SK-N-SH (cell line): Measurements from ENCODE around the gene APP. TPM values are rescaled to one million over a fixed set of nuclear protein-coding genes. Genes with fewer than 3 reads are reported as not detected.
A peak's percentile ranks its signal among the peaks of the same experiment; 100 is the strongest.

Experiments
- CTCF ChIA-PET: fragments of 300-600, 350-600 bp; formaldehyde crosslinking; extraction: SDS; loops from one replicate; lab custom pipeline; 2021; lab: Yijun Ruan, JAX
- POLR2A ChIA-PET: fragments of 350-600 bp; sonication (Branson Sonifier 250); formaldehyde crosslinking; extraction: SDS; loops from one replicate; lab custom pipeline; 2020; ENCODE audit warnings: antibody characterized with exemption, inconsistent platforms; lab: Yijun Ruan, JAX
- DNase-seq: peaks from one replicate; pipeline ENCODE4 v3.0.0; 2012
- H2AFZ ChIP-seq: fragments of 200-600 bp; sonication (generic); 2 replicates; pipeline ENCODE4 v1.8.1; 2016; ENCODE audit warnings: antibody characterized with exemption, mild to moderate bottlenecking, low read depth
- H3F3A ChIP-seq: fragments of 200-600 bp; sonication (generic); replicated peaks from 2 replicates; pipeline ENCODE3; 2016; ENCODE audit warnings: antibody characterized with exemption, mild to moderate bottlenecking; ENCODE audit not compliant: insufficient read depth
- H3K27ac ChIP-seq, 2 experiments: fragments of 200-500 bp in 1 of 2; fragments of 200-600 bp in 1 of 2; sonication (Bioruptor generic) in 1 of 2; sonication (generic), shearing (Covaris generic) in 1 of 2; 2 replicates each; pipeline versions ENCODE4 v1.5.1 to v1.6.1; 2014 to 2016; ENCODE audit warnings: low read depth in 2 of 2, inconsistent platforms in 1 of 2, low read length in 1 of 2, mild to moderate bottlenecking in 1 of 2, mixed read lengths in 1 of 2
- H3K27me3 ChIP-seq: fragments of 200-600 bp; sonication (generic), shearing (Covaris generic); 2 replicates; pipeline ENCODE4 v1.6.1; 2016; ENCODE audit warnings: mixed run types; ENCODE audit not compliant: insufficient read depth
- H3K36me3 ChIP-seq, 2 experiments: fragments of 200-500 bp in 1 of 2; fragments of 200-600 bp in 1 of 2; sonication (Bioruptor generic) in 1 of 2; sonication (generic) in 1 of 2; replicated peaks in 1 of 2; 2 replicates each; pipeline versions ENCODE3 to v1.5.1; 2014 to 2016; ENCODE audit warnings: low read length in 1 of 2, mild to moderate bottlenecking in 1 of 2; ENCODE audit not compliant: insufficient read depth in 2 of 2, control insufficient read depth in 1 of 2
- H3K4me1 ChIP-seq, 2 experiments: fragments of 200-500 bp in 1 of 2; fragments of 200-600 bp in 1 of 2; sonication (Bioruptor generic) in 1 of 2; sonication (generic), shearing (Covaris generic) in 1 of 2; 2 replicates each; pipeline versions ENCODE4 v1.5.1 to v1.6.1; 2014 to 2016; ENCODE audit warnings: low read depth in 1 of 2, low read length in 1 of 2, mixed run types in 1 of 2; ENCODE audit not compliant: insufficient read depth in 2 of 2, control insufficient read depth in 1 of 2
- H3K4me2 ChIP-seq: fragments of 200-600 bp; sonication (generic), shearing (Covaris generic); 2 replicates; pipeline ENCODE4 v1.6.1; 2017; ENCODE audit warnings: mixed run types
- H3K4me3 ChIP-seq, 2 experiments: fragments of 200-500 bp in 1 of 2; fragments of 200-600 bp in 1 of 2; sonication (Bioruptor generic) in 1 of 2; sonication (generic), shearing (Covaris generic) in 1 of 2; 2 replicates each; pipeline versions ENCODE4 v1.5.1 to v1.8.1; 2014 to 2016; ENCODE audit warnings: low read depth in 2 of 2, inconsistent platforms in 1 of 2, low read length in 1 of 2, mild to moderate bottlenecking in 1 of 2, mixed read lengths in 1 of 2, moderate library complexity in 1 of 2
- H3K79me2 ChIP-seq: fragments of 200-600 bp; sonication (generic); 2 replicates; pipeline ENCODE4 v1.8.1; 2017; ENCODE audit warnings: mild to moderate bottlenecking; ENCODE audit not compliant: insufficient read depth
- H3K9ac ChIP-seq: fragments of 200-600 bp; sonication (generic); 2 replicates; pipeline ENCODE4 v1.6.1; 2017; ENCODE audit warnings: mixed run types
- H3K9me2 ChIP-seq: fragments of 200-600 bp; sonication (generic); 2 replicates; pipeline ENCODE4 v1.6.1; 2017; ENCODE audit warnings: mixed run types
- H3K9me3 ChIP-seq: fragments of 200-600 bp; sonication (generic); 2 replicates; pipeline ENCODE4 v1.6.1; 2017; ENCODE audit warnings: mixed run types, mild to moderate bottlenecking, moderate library complexity
- H4K20me1 ChIP-seq: fragments of 200-600 bp; sonication (generic); 2 replicates; pipeline ENCODE4 v1.6.1; 2017; ENCODE audit warnings: mild to moderate bottlenecking, mixed run types; ENCODE audit not compliant: insufficient read depth
- CHD2 ChIP-seq: fragments of 150-350 bp; IDR thresholded peaks from 2 replicates; pipeline ENCODE4 v1.6.1; 2018; ENCODE audit warnings: low read length; ENCODE audit not compliant: partially characterized antibody
- ELF1 ChIP-seq: IDR thresholded peaks from 2 replicates; pipeline ENCODE4 v1.4.0; 2012
- EZH2phosphoT487 ChIP-seq: fragments of 200-600 bp; sonication (generic); IDR thresholded peaks from 2 replicates; pipeline ENCODE4 v1.6.1; 2017; ENCODE audit warnings: low read depth, mixed run types, mild to moderate bottlenecking, antibody characterized with exemption, moderate library complexity, borderline replicate concordance
- FOSL2 ChIP-seq: IDR thresholded peaks from 2 replicates; pipeline ENCODE4 v1.4.0; 2012; ENCODE audit warnings: low read depth, mild to moderate bottlenecking, moderate library complexity, borderline replicate concordance
- FOXM1 ChIP-seq: IDR thresholded peaks from 2 replicates; pipeline ENCODE4 v1.4.0; 2012; ENCODE audit warnings: low read depth, mild to moderate bottlenecking
- GABPA ChIP-seq: IDR thresholded peaks from 2 replicates; pipeline ENCODE4 v1.4.0; 2012; ENCODE audit warnings: low read depth, mild to moderate bottlenecking
- GATA2 ChIP-seq: sonication (generic); formaldehyde crosslinking; IDR thresholded peaks from 2 replicates; pipeline ENCODE4 v1.5.0; 2020; ENCODE audit warnings: mild to moderate bottlenecking, missing genetic modification reagents
- MEF2A ChIP-seq: IDR thresholded peaks from 2 replicates; pipeline ENCODE4 v1.4.0; 2012; ENCODE audit warnings: low read depth, borderline replicate concordance
- MXI1 ChIP-seq: IDR thresholded peaks from 2 replicates; pipeline ENCODE4 v1.6.1; 2012; ENCODE audit warnings: mild to moderate bottlenecking, low read depth, low read length, improper control_type of control experiment
- RFX5 ChIP-seq: IDR thresholded peaks from 2 replicates; pipeline ENCODE4 v1.6.1; 2012; ENCODE audit warnings: mild to moderate bottlenecking, improper control_type of control experiment, low read length
- SMC3 ChIP-seq: IDR thresholded peaks from 2 replicates; pipeline ENCODE4 v1.6.1; 2012; ENCODE audit warnings: low read depth, low read length, improper control_type of control experiment
- TAF1 ChIP-seq: IDR thresholded peaks from 2 replicates; pipeline ENCODE4 v1.6.1; 2012; ENCODE audit warnings: low read depth, mild to moderate bottlenecking, low read length, moderate library complexity, borderline replicate concordance
- TEAD4 ChIP-seq: IDR thresholded peaks from 2 replicates; pipeline ENCODE4 v1.4.0; 2012; ENCODE audit warnings: mild to moderate bottlenecking, borderline replicate concordance; ENCODE audit not compliant: insufficient read depth
- WGBS: methylation state at CpG from one replicate; pipeline ENCODE4 v1.1.6; 2017; ENCODE audit warnings: low lambda C conversion rate; 5-methylcytosine and 5-hydroxymethylcytosine counted together
- polyA plus RNA-seq, 3 experiments: library from polyadenylated mRNA; depleted of rRNA; stranded (reverse); fragments of >200 nt; gene quantifications; 2 replicates each; pipeline ENCODE4 v1.2.3, GENCODE V29; 2012
- TF ChIP-seq, protein P1 (sequence below): fragments of 200-600 bp; sonication (generic); IDR thresholded peaks from 2 replicates; pipeline ENCODE4 v1.6.1; 2017; ENCODE audit warnings: antibody characterized with exemption, mild to moderate bottlenecking, moderate library complexity
- TF ChIP-seq, protein P2 (sequence below): IDR thresholded peaks from 2 replicates; pipeline ENCODE4; 2012
- TF ChIP-seq, protein P3 (sequence below): IDR thresholded peaks from 2 replicates; pipeline ENCODE4 v1.4.0; 2012; ENCODE audit warnings: low read depth, borderline replicate concordance
- TF ChIP-seq, protein P4 (sequence below): fragments of 150-350 bp; IDR thresholded peaks from 2 replicates; pipeline ENCODE4 v1.6.1; 2016; ENCODE audit warnings: mild to moderate bottlenecking, low read depth, low read length

The APP gene
- polyA plus RNA-seq, 1 of the 3 experiments (the other 2 are of a cell fraction) = 780 TPM

DNA sequence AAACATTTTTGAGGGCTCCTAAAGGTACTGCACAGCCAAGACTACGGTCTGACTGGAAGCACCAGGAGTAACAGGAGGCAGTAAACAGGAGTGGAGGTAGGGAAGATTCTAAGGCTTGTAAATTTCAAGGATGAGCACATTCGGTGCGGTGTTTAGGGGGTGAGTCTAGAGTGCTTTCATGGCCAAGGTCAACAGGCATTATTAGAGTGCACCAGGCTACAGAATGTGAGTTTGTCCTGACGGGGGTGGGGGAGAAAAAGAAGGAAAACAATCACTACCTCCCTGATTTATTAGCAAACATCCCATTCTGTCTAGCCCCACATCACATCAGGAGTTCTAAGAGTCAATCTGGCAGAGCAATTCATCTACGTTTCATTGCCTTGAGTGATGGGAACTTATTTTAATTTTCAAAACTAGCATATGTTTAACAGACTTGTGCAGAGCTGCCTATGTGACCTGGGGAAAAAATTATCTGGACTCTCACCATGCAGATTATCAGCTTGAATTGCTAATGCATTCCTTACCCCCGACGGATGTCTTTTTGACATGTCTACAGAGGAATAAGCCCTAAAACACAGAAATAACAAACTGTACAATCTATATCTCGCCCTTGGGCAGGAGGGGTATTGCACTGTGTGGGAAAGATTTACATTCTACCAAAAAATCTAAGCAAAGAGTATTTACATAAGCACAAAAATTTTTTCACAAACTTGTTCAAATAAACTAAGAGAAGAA, 45.0 kb downstream of the APP start (continued):
- TF ChIP-seq, protein P1, sequence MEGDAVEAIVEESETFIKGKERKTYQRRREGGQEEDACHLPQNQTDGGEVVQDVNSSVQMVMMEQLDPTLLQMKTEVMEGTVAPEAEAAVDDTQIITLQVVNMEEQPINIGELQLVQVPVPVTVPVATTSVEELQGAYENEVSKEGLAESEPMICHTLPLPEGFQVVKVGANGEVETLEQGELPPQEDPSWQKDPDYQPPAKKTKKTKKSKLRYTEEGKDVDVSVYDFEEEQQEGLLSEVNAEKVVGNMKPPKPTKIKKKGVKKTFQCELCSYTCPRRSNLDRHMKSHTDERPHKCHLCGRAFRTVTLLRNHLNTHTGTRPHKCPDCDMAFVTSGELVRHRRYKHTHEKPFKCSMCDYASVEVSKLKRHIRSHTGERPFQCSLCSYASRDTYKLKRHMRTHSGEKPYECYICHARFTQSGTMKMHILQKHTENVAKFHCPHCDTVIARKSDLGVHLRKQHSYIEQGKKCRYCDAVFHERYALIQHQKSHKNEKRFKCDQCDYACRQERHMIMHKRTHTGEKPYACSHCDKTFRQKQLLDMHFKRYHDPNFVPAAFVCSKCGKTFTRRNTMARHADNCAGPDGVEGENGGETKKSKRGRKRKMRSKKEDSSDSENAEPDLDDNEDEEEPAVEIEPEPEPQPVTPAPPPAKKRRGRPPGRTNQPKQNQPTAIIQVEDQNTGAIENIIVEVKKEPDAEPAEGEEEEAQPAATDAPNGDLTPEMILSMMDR = no peak
- TF ChIP-seq, protein P2, sequence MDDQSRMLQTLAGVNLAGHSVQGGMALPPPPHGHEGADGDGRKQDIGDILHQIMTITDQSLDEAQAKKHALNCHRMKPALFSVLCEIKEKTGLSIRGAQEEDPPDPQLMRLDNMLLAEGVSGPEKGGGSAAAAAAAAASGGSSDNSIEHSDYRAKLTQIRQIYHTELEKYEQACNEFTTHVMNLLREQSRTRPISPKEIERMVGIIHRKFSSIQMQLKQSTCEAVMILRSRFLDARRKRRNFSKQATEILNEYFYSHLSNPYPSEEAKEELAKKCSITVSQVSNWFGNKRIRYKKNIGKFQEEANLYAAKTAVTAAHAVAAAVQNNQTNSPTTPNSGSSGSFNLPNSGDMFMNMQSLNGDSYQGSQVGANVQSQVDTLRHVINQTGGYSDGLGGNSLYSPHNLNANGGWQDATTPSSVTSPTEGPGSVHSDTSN = no peak

DNA sequence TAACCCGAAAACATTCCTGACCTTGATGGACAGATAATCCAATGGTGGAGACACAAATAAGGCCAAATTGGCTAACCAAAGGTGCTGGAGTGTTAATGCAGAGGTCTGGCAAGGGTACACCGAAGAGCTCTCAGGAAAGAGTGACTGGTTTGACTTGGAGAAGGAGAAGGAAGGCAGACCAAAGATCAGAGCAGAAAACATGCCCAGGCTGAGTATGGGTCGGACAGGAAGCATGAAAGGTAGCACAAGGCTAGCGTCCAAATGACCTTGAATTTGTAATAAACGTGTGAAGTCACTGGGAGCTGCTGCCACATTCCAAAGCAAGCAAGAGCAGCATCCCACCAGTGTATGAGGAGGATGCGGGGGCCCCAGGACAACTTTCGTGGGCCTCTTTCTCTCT, 45.7 kb downstream of the APP start:
- CTCF ChIA-PET = interaction anchor here (1.5 kb wide), 1 partner anchor 46 kb away, joined by 5 read pairs; the partner anchor contains the start of gene APP
- TF ChIP-seq FOSL2 = no peak
- no peak for TF ChIP-seq RFX5
- TF ChIP-seq, protein P2 = no peak
- TF ChIP-seq GABPA = no peak
- TF ChIP-seq, protein P1 = no peak
- no peak for TF ChIP-seq TEAD4
- TF ChIP-seq, protein P3, sequence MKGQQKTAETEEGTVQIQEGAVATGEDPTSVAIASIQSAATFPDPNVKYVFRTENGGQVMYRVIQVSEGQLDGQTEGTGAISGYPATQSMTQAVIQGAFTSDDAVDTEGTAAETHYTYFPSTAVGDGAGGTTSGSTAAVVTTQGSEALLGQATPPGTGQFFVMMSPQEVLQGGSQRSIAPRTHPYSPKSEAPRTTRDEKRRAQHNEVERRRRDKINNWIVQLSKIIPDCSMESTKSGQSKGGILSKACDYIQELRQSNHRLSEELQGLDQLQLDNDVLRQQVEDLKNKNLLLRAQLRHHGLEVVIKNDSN = no peak
- no peak for TF ChIP-seq ELF1
- no peak for TF ChIP-seq EZH2phosphoT487
- no peak; the same call in 1 of the 2 replicates for TF ChIP-seq GATA2 (CRISPR knock-in tag)
- no peak for TF ChIP-seq MXI1
- TF ChIP-seq TAF1 = no peak
- no peak for TF ChIP-seq FOXM1
- no peak for TF ChIP-seq MEF2A
- TF ChIP-seq, protein P4, sequence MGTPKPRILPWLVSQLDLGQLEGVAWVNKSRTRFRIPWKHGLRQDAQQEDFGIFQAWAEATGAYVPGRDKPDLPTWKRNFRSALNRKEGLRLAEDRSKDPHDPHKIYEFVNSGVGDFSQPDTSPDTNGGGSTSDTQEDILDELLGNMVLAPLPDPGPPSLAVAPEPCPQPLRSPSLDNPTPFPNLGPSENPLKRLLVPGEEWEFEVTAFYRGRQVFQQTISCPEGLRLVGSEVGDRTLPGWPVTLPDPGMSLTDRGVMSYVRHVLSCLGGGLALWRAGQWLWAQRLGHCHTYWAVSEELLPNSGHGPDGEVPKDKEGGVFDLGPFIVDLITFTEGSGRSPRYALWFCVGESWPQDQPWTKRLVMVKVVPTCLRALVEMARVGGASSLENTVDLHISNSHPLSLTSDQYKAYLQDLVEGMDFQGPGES = no peak
- no peak for TF ChIP-seq CHD2
- no peak for TF ChIP-seq SMC3

More for the DNA sequence above, 45.7 kb downstream of the APP start:
- Histone ChIP-seq H3K27me3 (no peaks in the 10 kb centered on the region), H2AFZ (no peak overlapping the region), H3K27ac (peak overlapping the region; percentile 10 to 82; a peak in 2 of 4 replicates), H3K36me3 (no peaks in the 10 kb centered on the region), H4K20me1 (peaks cover 15% of the 10 kb centered on the region), H3F3A (no peaks in the 10 kb centered on the region), H3K9me3 (no peaks in the 10 kb centered on the region), H3K4me2 (peak overlapping the region; percentile 48), H3K9ac (no peak overlapping the region), H3K79me2 (peaks cover 61% of the 10 kb centered on the region), H3K4me1 (peaks cover 33 to 44% of the 10 kb centered on the region in 2 experiments; a peak in 3 of 4 replicates), H3K9me2 (no peaks in the 10 kb centered on the region), H3K4me3 (no peak overlapping the region)
- DNase-seq = no peak
- WGBS = 69% methylated on average over 7 of the region's 7 CpGs
- POLR2A ChIA-PET = no interaction called here
